ENCODE measurements around the gene IL36G.

The IL36G gene

GRCh38 chr2:112972423-112973086 lies 5.3 kb upstream of the IL36G start:
- no peak for DNase-seq (ENCODE audit: low spot score)

- no peak for DNase-seq (ENCODE audit: low spot score)
Observed at GRCh38 chr2:112973156-112973555, 4.7 kb upstream of the IL36G start.

GRCh38 chr2:112979731-112980130 lies 1.9 kb downstream of the IL36G start:
- no peak for DNase-seq (ENCODE audit: low spot score)

GRCh38 chr2:112980537-112980936 lies 2.7 kb downstream of the IL36G start:
- no peak for DNase-seq (ENCODE audit: low spot score)

GRCh38 chr2:112985090-112985489 lies 7.3 kb downstream of the IL36G start:
- no peak for DNase-seq (ENCODE audit: low spot score)

GRCh38 chr2:112989611-112990010 lies 11.8 kb downstream of the IL36G start:
- DNase-seq (ENCODE audit: low spot score), result no peak

GRCh38 chr2:112993831-112994230 lies 16.0 kb downstream of the IL36G start:
- DNase-seq (ENCODE audit: low spot score), result no peak

GRCh38 chr2:112994648-112995047 lies 16.8 kb downstream of the IL36G start:
- DNase-seq (ENCODE audit: low spot score), result no peak

- DNase-seq (ENCODE audit: low spot score), result no peak
Observed at GRCh38 chr2:112995346-112995920, 17.6 kb downstream of the IL36G start.

- no peak for DNase-seq (ENCODE audit: low spot score)
Observed at GRCh38 chr2:112996635-112997034, 18.8 kb downstream of the IL36G start.

- DNase-seq (ENCODE audit: low spot score), result no peak
Observed at GRCh38 chr2:112997151-112997550, 19.3 kb downstream of the IL36G start.

GRCh38 chr2:113000436-113000835 lies 22.6 kb downstream of the IL36G start:
- no peak for DNase-seq (ENCODE audit: low spot score)

GRCh38 chr2:113002677-113003076 lies 24.9 kb downstream of the IL36G start:
- DNase-seq (ENCODE audit: low spot score), result no peak

GRCh38 chr2:113005030-113005509 lies 27.3 kb downstream of the IL36G start, which contains the start of gene IL36A:
Gene IL36A (plus strand): TSS chr2:113005459. CDS start chr2:113005872, 413 bp downstream.
- DNase-seq (ENCODE audit: low spot score), result no peak

GRCh38 chr2:113007250-113007649 lies 29.4 kb downstream of the IL36G start:
- no peak for DNase-seq (ENCODE audit: low spot score)

GRCh38 chr2:113009622-113010021 lies 31.8 kb downstream of the IL36G start:
- DNase-seq (ENCODE audit: low spot score), result no peak

- DNase-seq (ENCODE audit: low spot score), result no peak
Observed at GRCh38 chr2:113010088-113010487, 32.3 kb downstream of the IL36G start.

GRCh38 chr2:113011108-113011507 lies 33.3 kb downstream of the IL36G start:
- no peak for DNase-seq (ENCODE audit: low spot score)

- no peak for DNase-seq (ENCODE audit: low spot score)
Observed at GRCh38 chr2:113012436-113013335, 34.9 kb downstream of the IL36G start.

GRCh38 chr2:113013336-113013661 lies 35.5 kb downstream of the IL36G start:
- DNase-seq (ENCODE audit: low spot score), result no peak

- DNase-seq (ENCODE audit: low spot score), result no peak
Observed at GRCh38 chr2:113014067-113014466, 36.3 kb downstream of the IL36G start.

- no peak for DNase-seq (ENCODE audit: low spot score)
Observed at GRCh38 chr2:113015042-113015441, 37.2 kb downstream of the IL36G start.

GRCh38 chr2:113015655-113016054 lies 37.8 kb downstream of the IL36G start:
- no peak for DNase-seq (ENCODE audit: low spot score)
